GM12878 (cell line): Measurements from ENCODE around the gene SYNDIG1. TPM values are rescaled to one million over a fixed set of nuclear protein-coding genes. Genes with fewer than 3 reads are reported as not detected.

ENCODE experiments used
- ATAC-seq: fragments of 200-7000 bp; cut with Tn5 transposase; 3 replicates; pipeline ENCODE4 v1.9.1; 2020; ENCODE audit warnings: mild to moderate bottlenecking, moderate library complexity
- BruUV-seq: library from RNA; stranded (reverse); fragments of 400-500 nt; replicated peaks from 2 replicates; lab custom pipeline; 2021; lab: Mats Ljungman, UMichigan
- CTCF ChIA-PET: fragments of 300-600 bp; sonication (Branson Sonifier 250); formaldehyde crosslinking; extraction: SDS; loops from one replicate; lab custom pipeline; 2021; ENCODE audit warnings: inconsistent platforms; lab: Yijun Ruan, JAX
- POLR2A ChIA-PET: fragments of 350-600 bp; formaldehyde crosslinking; extraction: SDS; loops from one replicate; lab custom pipeline; 2021; ENCODE audit warnings: inconsistent platforms; lab: Charles Lee
- RAD21 ChIA-PET: fragments of 300-600 bp; sonication (Branson Sonifier 250); formaldehyde crosslinking; loops from one replicate; lab custom pipeline; 2023; ENCODE audit warnings: antibody characterized with exemption; ENCODE audit not compliant: unreplicated experiment; lab: Charles Lee
- SMC1A ChIA-PET: fragments of 300-600 bp; sonication (Branson Sonifier 250); formaldehyde crosslinking; loops from one replicate; lab custom pipeline; 2023; ENCODE audit not compliant: unreplicated experiment, uncharacterized antibody; lab: Charles Lee
- DNase-seq: peaks from one replicate; pipeline ENCODE4 v3.0.0-alpha.2; 2011; ENCODE audit warnings: low read depth, low spot score
- FAIRE-seq: peaks from 3 replicates; lab custom pipeline; 2011; peaks lifted over from hg19 to GRCh38; lab: Jason Lieb, UNC
- H2AFZ ChIP-seq: 2 replicates; pipeline ENCODE4 v1.6.0; 2011; ENCODE audit warnings: low read depth, low read length, control low read depth; ENCODE audit not compliant: control insufficient read depth
- H3K27ac ChIP-seq: 2 replicates; pipeline ENCODE4 v1.5.1; 2011; ENCODE audit warnings: control low read depth; ENCODE audit not compliant: control insufficient read depth, insufficient read depth
- H3K27me3 ChIP-seq, 2 experiments: replicated peaks in 1 of 2; 2 replicates each; pipeline versions ENCODE4 v1.6.0 to v1.6.1; 2011; ENCODE audit warnings: low read length in 1 of 2; ENCODE audit not compliant: control insufficient read depth in 2 of 2, insufficient read depth in 2 of 2
- H3K36me3 ChIP-seq, 2 experiments: 2 replicates each; pipeline ENCODE4 v1.5.1; 2011; ENCODE audit warnings: low read length in 1 of 2; ENCODE audit not compliant: control insufficient read depth in 2 of 2, insufficient read depth in 2 of 2
- H3K4me1 ChIP-seq: 2 replicates; pipeline ENCODE4 v1.6.1; 2011; ENCODE audit warnings: mild to moderate bottlenecking, low read length, moderate library complexity, mixed read lengths; ENCODE audit not compliant: control insufficient read depth, insufficient read depth
- H3K4me2 ChIP-seq: 2 replicates; pipeline ENCODE4 v1.6.0; 2011; ENCODE audit warnings: control low read depth; ENCODE audit not compliant: control insufficient read depth, insufficient read depth
- H3K4me3 ChIP-seq: fragments of 200-600 bp; sonication (generic); 2 replicates; pipeline ENCODE4 v1.5.1; 2016
- H3K79me2 ChIP-seq: 2 replicates; pipeline ENCODE4 v1.6.0; 2011; ENCODE audit warnings: low read length; ENCODE audit not compliant: control insufficient read depth, insufficient read depth
- H3K9ac ChIP-seq: 2 replicates; pipeline ENCODE4 v1.8.0; 2011; ENCODE audit warnings: low read length, control low read depth, mixed read lengths; ENCODE audit not compliant: control insufficient read depth, insufficient read depth
- H3K9me3 ChIP-seq: replicated peaks from 3 replicates; pipeline ENCODE4 v1.5.1; 2011; ENCODE audit warnings: mild to moderate bottlenecking, low read length; ENCODE audit not compliant: control insufficient read depth, insufficient read depth
- H4K20me1 ChIP-seq: 2 replicates; pipeline ENCODE4 v1.6.0; 2011; ENCODE audit not compliant: control insufficient read depth, insufficient read depth
- CBX3 ChIP-seq: fragments of 200-600 bp; sonication (generic); IDR thresholded peaks from 2 replicates; pipeline ENCODE4 v1.6.1; 2016; ENCODE audit warnings: low read depth, borderline replicate concordance
- CREM ChIP-seq: IDR thresholded peaks from 2 replicates; pipeline ENCODE4 v1.6.1; 2014; ENCODE audit warnings: antibody characterized with exemption, low read depth
- E2F8 ChIP-seq: fragments of 450-650 bp; IDR thresholded peaks from 2 replicates; pipeline ENCODE4 v1.6.1; 2018; ENCODE audit warnings: mild to moderate bottlenecking, low read depth, moderate library complexity; ENCODE audit not compliant: partially characterized antibody
- GATAD2B ChIP-seq: fragments of 450-650 bp; conservative IDR thresholded peaks from 2 replicates; pipeline ENCODE4 v1.6.1; 2017; ENCODE audit warnings: low read depth, mild to moderate bottlenecking, moderate library complexity
- IKZF1 ChIP-seq: fragments of 450-650 bp; conservative IDR thresholded peaks from 2 replicates; pipeline ENCODE4 v1.6.1; 2017; ENCODE audit warnings: antibody characterized with exemption, mild to moderate bottlenecking
- IRF4 ChIP-seq: IDR thresholded peaks from 2 replicates; pipeline ENCODE4 v1.6.1; 2011; ENCODE audit warnings: low read depth, low read length
- MYC ChIP-seq: IDR thresholded peaks from 2 replicates; pipeline ENCODE4 v1.6.1; 2011; ENCODE audit warnings: mild to moderate bottlenecking, low read length, moderate library complexity, inconsistent platforms; ENCODE audit not compliant: insufficient read depth, insufficient replicate concordance, insufficient read length, severe bottlenecking
- NFYA ChIP-seq: IDR thresholded peaks from 2 replicates; pipeline ENCODE4 v1.6.1; 2011; ENCODE audit warnings: low read depth, mild to moderate bottlenecking, low read length, improper control_type of control experiment, borderline replicate concordance
- PBX3 ChIP-seq: IDR thresholded peaks from 2 replicates; pipeline ENCODE4 v1.6.1; 2011; ENCODE audit warnings: mild to moderate bottlenecking, low read depth, low read length, moderate library complexity; ENCODE audit not compliant: insufficient replicate concordance
- POU2F2 ChIP-seq: IDR thresholded peaks from 3 replicates; pipeline ENCODE4 v1.6.1; 2011; ENCODE audit warnings: low read depth, mild to moderate bottlenecking, low read length, borderline replicate concordance
- SIX5 ChIP-seq: IDR thresholded peaks from 2 replicates; pipeline ENCODE4 v1.6.1; 2011; ENCODE audit warnings: mild to moderate bottlenecking, low read depth, low read length, moderate library complexity; ENCODE audit not compliant: severe bottlenecking
- SREBF2 ChIP-seq: IDR thresholded peaks from 2 replicates; pipeline ENCODE4 v1.6.1; 2012; ENCODE audit warnings: mild to moderate bottlenecking, low read length
- TAF1 ChIP-seq: IDR thresholded peaks from 2 replicates; pipeline ENCODE4 v1.6.1; 2011; ENCODE audit warnings: mild to moderate bottlenecking, low read depth, low read length, borderline replicate concordance
- ZBED1 ChIP-seq: IDR thresholded peaks from 2 replicates; pipeline ENCODE4 v1.6.1; 2016; ENCODE audit warnings: borderline replicate concordance
- ZNF384 ChIP-seq: IDR thresholded peaks from 2 replicates; pipeline ENCODE4 v1.6.1; 2012; ENCODE audit warnings: low read depth, mild to moderate bottlenecking, low read length, improper control_type of control experiment, borderline replicate concordance
- WGBS: methylation state at CpG from one replicate; pipeline ENCODE4 v1.1.6; 2016; ENCODE audit warnings: low lambda C conversion rate; ENCODE audit not compliant: insufficient replicate concordance, insufficient coverage; ENCODE audit errors: missing lambda C conversion rate; 5-methylcytosine and 5-hydroxymethylcytosine counted together
- in situ Hi-C: fragments of 300-500 bp; cut with MboI; formaldehyde crosslinking; loops from 9 replicates; pipeline ENCODE4 v1.14.3; 2018; ENCODE audit warnings: mixed read lengths
- intact Hi-C: fragments of 100-400 bp; cut with micrococcal nuclease; formaldehyde crosslinking; loops from one replicate; pipeline ENCODE4 v1.14.2; 2022; ENCODE audit not compliant: unreplicated experiment
- polyA plus RNA-seq, 11 experiments: library from polyadenylated mRNA; depleted of rRNA in 4 of 11; unstranded in 6 of 11; stranded (reverse) in 5 of 11; fragments of >200 nt; fragmentation: Nextera tagmentation in 4 of 11; fragmentation: Illumina TruSeq in 1 of 11; extraction: Ambion mirVana in 4 of 11; extraction: Trizol in 1 of 11; gene quantifications; 1 replicate in 1 of 11; 2 replicates in 10 of 11; pipeline versions ENCODE4 v1.2.1 to v1.2.3, GENCODE V29; 2011 to 2016; ENCODE audit warnings: inconsistent platforms in 2 of 11, missing spikeins in 2 of 11, low read depth in 1 of 11
- total RNA-seq, 4 experiments: library from RNA; depleted of rRNA in 3 of 4; stranded (reverse); fragments of >200 nt in 3 of 4; fragmentation: Illumina TruSeq in 1 of 4; extraction: Trizol in 1 of 4; gene quantifications; 2 replicates each; pipeline versions ENCODE4 v1.2.1 to v1.2.3, GENCODE V29; 2013 to 2021
- TF ChIP-seq, protein P1 (sequence below): fragments of 450-650 bp; IDR thresholded peaks from 2 replicates; pipeline ENCODE4 v1.6.1; 2017; ENCODE audit warnings: mild to moderate bottlenecking, moderate library complexity

Gene SYNDIG1
- total and polyA plus RNA-seq, 10 of the 15 experiments (the other 5 are each of a cell fraction or from before 2014, with no cell fraction given) = not detected

DNA sequence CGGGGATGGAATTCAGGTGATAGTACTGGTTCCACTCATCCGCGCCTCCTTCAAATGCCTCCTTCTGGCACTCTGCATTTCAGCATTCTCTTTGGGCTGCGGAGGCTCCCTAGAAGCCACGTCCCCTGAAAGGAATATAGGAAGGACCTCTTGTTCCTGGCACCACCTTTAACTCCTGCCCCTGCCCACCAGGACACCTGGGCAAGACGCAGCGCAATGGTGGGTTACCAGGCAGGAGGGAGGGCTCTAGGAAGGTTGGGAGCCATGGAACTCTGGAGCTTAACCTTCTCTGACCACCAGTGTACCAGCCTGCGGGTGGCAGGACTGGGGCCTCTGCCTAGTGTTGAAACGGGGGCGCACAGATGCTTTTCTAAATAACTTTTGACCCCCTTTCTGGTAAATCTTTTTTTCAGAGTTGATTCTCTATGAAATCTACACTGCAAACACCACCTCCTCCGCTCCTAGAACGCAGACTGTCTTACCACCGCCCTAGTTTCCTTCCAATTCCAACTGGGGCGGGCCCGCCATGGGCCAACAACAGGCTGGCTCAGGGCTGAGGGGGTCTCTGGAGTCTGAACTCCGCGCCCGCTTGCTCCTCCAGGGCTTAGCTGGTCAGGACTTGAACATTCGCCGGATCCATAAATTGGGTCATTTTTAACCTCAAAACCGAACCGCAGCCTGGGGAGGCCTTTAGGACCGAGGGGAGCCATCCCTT is 871 bp upstream of the SYNDIG1 start:
- ChIA-PET SMC1A (no interaction called here), CTCF (interaction anchor here (0.6 kb wide), 1 partner anchor 40 kb away, joined by 3 read pairs; no protein-coding TSS in a partner anchor), RAD21 (no interaction called here), POLR2A (no interaction called here)
- ATAC-seq = no peak
- Histone ChIP-seq H3K79me2 (no peaks in the 10 kb centered on the region), H4K20me1 (no peaks in the 10 kb centered on the region), H3K9ac (no peak overlapping the region), H3K9me3 (no peaks in the 10 kb centered on the region), H3K4me2 (no peak overlapping the region), H3K4me1 (no peaks in the 10 kb centered on the region), H3K27ac (no peak overlapping the region), H3K4me3 (no peak overlapping the region), H3K36me3 (no peaks in the 10 kb centered on the region), H3K27me3 (peaks cover 7 to 9% of the 10 kb centered on the region in 2 experiments), H2AFZ (no peak overlapping the region)
- FAIRE-seq = no peak
- BruUV-seq = no TSS peak
- no peak for DNase-seq
- in situ Hi-C loops = no loop called here
- intact Hi-C loops = no loop called here
- 48% methylated on average over 23 of the region's 23 CpGs for WGBS
- TF ChIP-seq CREM (no peak), NFYA (no peak), E2F8 (no peak), IKZF1 (no peak), GATAD2B (no peak), SREBF2 (no peak), ZNF384 (no peak), MYC (no peak), SIX5 (no peak), TAF1 (no peak), ZBED1 (no peak), POU2F2 (no peak), IRF4 (no peak), CBX3 (no peak), PBX3 (no peak)
- TF ChIP-seq, protein P1, sequence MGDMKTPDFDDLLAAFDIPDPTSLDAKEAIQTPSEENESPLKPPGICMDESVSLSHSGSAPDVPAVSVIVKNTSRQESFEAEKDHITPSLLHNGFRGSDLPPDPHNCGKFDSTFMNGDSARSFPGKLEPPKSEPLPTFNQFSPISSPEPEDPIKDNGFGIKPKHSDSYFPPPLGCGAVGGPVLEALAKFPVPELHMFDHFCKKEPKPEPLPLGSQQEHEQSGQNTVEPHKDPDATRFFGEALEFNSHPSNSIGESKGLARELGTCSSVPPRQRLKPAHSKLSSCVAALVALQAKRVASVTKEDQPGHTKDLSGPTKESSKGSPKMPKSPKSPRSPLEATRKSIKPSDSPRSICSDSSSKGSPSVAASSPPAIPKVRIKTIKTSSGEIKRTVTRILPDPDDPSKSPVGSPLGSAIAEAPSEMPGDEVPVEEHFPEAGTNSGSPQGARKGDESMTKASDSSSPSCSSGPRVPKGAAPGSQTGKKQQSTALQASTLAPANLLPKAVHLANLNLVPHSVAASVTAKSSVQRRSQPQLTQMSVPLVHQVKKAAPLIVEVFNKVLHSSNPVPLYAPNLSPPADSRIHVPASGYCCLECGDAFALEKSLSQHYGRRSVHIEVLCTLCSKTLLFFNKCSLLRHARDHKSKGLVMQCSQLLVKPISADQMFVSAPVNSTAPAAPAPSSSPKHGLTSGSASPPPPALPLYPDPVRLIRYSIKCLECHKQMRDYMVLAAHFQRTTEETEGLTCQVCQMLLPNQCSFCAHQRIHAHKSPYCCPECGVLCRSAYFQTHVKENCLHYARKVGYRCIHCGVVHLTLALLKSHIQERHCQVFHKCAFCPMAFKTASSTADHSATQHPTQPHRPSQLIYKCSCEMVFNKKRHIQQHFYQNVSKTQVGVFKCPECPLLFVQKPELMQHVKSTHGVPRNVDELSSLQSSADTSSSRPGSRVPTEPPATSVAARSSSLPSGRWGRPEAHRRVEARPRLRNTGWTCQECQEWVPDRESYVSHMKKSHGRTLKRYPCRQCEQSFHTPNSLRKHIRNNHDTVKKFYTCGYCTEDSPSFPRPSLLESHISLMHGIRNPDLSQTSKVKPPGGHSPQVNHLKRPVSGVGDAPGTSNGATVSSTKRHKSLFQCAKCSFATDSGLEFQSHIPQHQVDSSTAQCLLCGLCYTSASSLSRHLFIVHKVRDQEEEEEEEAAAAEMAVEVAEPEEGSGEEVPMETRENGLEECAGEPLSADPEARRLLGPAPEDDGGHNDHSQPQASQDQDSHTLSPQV = no peak
